Stimulated activated CD4-positive, alpha-beta T cell treated with anti-CD3 and anti-CD28 coated beads, Interleukin-1b, Interleukin-23, amount 100 ng/mL, for 1 hour (primary cell): ENCODE measurements around the gene TNFSF9.

ENCODE experiments used
- DNase-seq, 2 donors: peaks; one replicate each; pipeline ENCODE4 v3.0.0-alpha.2; 2020; ENCODE audit warnings: low read depth in 2 of 2

Gene TNFSF9, protein sequence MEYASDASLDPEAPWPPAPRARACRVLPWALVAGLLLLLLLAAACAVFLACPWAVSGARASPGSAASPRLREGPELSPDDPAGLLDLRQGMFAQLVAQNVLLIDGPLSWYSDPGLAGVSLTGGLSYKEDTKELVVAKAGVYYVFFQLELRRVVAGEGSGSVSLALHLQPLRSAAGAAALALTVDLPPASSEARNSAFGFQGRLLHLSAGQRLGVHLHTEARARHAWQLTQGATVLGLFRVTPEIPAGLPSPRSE

DNA sequence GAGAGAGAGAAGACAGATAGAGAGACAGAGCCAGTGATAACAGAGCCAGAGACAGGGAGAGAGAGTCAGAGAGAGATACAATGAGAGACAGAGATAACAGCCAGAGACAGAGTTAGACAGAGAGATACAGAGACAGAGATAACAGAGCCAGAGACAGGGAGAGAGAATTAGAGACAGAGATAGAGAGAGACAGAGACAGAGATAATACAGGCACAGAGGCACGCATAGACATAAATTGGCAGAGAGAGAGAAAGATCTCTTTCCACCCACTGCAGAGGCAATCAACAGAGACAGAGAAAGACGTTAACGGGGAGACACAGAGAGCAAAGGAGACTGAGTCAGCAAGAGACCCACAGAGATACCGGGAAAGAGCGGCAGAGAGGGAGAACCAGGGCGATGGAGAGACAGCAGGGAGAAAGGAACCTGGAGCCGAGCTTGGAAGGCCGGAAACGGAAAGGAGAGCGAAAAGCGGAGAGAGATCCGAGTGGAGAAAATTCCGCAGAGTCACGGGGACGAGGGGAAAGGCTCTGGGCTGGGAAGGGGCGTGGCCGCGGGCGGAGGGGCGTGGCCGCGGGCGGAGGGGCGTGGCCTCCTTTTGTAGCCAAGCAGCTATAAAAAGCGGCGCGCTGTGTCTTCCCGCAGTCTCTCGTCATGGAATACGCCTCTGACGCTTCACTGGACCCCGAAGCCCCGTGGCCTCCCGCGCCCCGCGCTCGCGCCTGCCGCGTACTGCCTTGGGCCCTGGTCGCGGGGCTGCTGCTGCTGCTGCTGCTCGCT lies at the start of gene TNFSF9:
TSS of gene TNFSF9 (plus strand) at position 641 of the 777 bp plus-strand sequence. CDS start at position 652, 11 bp downstream.
- peak; percentile 51 to 81 for DNase-seq

DNA sequence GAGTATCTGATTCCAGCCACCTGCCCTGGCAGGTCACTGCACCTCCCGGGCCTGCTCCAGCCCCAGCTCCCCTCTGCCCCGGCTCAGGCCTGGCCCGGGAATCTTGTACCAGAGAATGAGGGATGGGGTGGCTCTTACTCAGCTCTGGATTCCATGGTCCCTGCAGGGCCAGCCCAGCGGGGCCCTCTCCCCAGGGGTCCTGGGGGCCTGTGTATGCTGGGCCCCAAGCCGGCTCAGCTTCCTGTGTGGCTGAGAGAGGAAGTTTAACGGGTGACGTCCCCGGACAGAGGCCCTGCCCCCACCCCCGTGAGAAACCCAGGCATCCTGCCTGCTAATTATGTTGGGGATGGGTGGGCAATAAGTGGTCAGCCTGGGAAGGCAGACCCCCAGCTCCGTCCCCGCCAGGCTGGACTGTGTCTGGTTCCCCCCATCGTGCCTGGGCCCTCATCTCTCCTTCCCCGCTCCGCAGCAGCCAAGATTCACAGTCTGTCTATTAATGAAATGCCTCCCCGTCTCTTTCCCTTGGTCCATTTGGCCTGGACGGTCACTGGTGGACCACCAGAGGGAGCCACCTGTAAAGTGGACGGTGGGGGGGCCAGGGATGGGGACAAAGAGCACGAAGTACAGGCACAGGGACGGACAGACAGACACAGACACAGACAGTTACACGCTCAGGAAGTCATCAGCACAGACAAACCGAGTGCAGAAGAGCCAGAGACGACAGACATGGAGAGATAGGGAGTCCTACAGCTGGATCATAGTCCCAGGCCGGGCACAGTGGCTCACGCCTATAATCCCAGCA lies 49.1 kb upstream of the TNFSF9 start, which contains the start of gene DENND1C:
TSS of gene DENND1C (minus strand) at position 247 of the 802 bp plus-strand sequence. CDS start at position 155, 92 bp downstream.
- peak in 1 of 2 donors; percentile 43 for DNase-seq

- no peak for DNase-seq
Observed at GRCh38 chr19:6482343-6482686, 48.5 kb upstream of the TNFSF9 start.

DNA sequence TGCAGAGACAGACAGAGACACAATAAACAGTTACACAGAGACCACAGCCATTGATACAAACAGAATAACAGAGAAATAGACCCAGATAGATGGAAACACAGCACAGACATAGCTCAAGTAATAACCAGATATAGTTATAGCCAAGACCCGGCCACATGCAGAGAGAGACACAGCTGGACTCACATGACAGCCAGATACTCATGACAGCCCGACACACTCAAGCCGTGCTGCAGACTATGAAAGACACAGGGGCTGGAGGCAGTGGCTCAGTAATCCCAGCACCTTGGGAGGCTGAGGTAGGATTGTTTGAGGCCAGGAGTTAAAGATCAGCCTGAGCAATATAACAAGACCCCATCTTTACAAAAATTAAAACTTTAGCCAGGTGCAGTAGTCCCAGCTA lies 47.6 kb upstream of the TNFSF9 start:
- DNase-seq, result no peak

- DNase-seq, result no peak
Observed at GRCh38 chr19:6484230-6484629, 46.6 kb upstream of the TNFSF9 start.

- DNase-seq, result no peak
Observed at GRCh38 chr19:6484831-6485230, 46.0 kb upstream of the TNFSF9 start.

GRCh38 chr19:6489278-6490061 lies 41.4 kb upstream of the TNFSF9 start:
- DNase-seq, result no peak

GRCh38 chr19:6490134-6490533 lies 40.7 kb upstream of the TNFSF9 start:
- DNase-seq, result no peak

DNA sequence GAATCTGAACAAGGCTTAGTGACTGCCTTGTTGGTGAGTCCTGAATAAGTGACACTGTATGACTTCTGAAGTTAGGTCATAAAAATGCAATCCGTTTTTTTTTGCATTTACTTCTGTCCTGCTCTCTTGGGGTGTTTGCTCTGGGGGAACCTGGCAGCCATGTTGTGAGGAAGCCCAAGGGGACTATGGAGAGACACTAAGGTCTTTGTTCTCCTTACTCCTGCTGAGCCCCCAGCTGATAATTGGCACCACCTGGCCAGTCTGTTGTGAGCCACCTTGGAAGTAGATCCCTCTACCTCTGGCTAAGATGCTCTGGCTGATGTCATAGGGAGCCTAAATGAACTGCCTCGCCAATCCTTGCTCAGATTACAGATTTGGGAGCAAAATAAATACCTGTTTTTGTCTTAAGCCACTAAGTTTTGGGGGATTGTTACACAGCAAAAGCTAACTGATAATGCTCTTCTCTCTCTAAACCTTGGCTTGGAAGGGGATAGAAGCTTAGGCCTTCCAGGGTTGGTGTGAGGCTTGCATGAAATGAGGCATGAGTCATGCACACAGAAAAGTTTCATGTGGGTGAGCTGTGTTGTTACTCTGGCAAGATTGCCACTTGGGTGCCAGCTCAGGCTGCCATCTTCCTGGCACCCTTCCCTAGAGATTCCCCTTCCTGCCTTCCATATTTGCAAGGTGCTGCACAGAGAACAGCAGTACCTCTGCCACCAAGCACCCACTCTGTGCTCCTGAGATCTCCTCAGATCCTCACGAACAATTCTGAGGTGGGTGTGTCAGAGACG lies 38.8 kb upstream of the TNFSF9 start:
- no peak for DNase-seq

GRCh38 chr19:6494438-6495036 lies 36.3 kb upstream of the TNFSF9 start:
- no peak for DNase-seq

DNA sequence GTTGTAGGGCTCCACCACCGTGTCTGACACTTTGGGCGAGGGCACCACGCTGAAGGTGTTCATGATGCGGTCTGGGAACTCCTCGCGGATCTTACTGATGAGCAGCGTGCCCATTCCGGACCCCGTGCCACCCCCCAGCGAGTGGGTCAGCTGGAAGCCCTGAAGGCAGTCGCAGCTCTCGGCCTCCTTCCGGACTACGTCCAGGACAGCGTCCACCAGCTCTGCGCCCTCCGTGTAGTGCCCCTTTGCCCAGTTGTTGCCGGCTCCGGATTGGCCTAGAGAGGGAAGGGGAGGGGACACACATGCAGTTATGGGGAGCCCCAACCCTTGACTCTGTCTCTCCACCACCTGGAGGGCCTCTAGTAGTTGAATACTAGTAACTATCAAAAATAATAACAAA lies 34.9 kb upstream of the TNFSF9 start:
- DNase-seq, result no peak

DNA sequence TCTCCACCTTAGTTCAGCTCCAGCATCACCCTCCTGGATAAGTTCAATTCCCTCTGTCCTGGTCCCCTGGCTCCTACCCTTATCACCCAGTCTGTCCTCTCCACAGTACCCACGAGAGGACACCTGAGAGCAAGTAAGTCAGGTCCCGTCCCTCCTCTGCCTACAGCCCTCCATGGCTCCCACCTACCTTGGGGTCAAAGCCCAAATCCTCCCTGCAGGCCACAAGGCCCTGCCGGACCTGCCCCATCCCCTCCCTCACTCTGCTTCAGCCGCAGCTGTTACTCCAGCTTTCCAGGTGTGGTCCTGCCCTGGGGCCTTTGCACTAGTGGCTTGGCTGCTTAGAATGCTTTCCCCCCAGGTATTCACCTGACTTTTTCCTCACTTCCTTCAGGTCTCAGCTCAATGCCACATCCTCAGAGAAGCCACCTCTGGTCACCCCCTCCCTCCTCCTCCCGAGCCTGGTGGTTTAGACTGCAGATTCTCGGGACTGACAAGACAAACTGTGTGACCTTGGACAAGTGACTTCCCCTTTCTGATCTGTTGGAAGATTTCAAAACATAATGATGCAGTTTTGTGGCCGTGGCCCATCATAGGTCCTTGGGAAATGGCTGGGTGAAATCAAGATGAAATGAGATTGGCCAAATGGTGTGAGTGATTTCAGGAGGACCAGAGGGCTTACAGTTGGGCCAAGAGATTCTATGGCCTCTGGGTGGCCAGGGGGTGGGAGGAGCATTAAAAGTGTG lies 32.4 kb upstream of the TNFSF9 start:
- no peak for DNase-seq

DNA sequence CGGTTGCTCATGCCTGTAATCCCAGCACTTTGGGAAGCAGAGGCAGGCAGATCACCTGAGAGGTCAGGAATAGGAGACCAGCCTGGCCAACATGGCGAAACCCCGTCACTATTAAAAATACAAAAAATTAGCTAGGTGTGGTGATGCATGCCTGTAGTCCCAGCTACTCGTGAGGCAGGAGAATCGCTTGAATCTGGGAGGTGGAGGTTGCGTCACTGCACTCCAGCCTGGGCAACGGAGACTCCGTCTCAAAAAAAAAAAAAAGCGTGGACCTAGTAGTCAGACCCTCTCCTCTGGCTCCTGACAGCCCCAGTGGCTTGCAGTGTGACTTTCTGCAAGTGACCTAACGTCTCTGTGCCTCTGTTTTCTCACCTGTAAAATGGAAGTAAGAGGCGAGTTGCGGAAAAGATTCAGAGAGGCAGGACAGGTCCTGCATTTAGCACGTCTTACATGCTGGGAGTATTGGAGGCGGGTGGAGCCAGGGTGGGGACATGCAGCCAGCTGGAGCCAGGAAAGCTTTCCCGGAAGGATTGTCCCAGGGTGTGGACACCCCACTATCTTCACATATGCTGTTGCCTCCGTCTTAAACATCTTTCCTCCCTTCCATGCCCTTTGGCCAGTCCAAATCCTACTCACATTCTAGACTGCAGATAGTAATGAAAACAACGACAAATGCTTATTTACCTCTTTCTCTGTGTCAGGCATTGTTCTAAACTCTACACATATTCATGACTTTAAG lies 31.6 kb upstream of the TNFSF9 start:
- DNase-seq, result no peak

- DNase-seq, result no peak
Observed at GRCh38 chr19:6500837-6501739, 29.7 kb upstream of the TNFSF9 start.

- DNase-seq, result peak in 1 of 2 donors; percentile 15
Observed at GRCh38 chr19:6501740-6502648, 28.8 kb upstream of the TNFSF9 start, which contains the start of gene TUBB4A. Gene TUBB4A (minus strand): TSS chr19:6502309. CDS start chr19:6502212, 97 bp downstream.

DNA sequence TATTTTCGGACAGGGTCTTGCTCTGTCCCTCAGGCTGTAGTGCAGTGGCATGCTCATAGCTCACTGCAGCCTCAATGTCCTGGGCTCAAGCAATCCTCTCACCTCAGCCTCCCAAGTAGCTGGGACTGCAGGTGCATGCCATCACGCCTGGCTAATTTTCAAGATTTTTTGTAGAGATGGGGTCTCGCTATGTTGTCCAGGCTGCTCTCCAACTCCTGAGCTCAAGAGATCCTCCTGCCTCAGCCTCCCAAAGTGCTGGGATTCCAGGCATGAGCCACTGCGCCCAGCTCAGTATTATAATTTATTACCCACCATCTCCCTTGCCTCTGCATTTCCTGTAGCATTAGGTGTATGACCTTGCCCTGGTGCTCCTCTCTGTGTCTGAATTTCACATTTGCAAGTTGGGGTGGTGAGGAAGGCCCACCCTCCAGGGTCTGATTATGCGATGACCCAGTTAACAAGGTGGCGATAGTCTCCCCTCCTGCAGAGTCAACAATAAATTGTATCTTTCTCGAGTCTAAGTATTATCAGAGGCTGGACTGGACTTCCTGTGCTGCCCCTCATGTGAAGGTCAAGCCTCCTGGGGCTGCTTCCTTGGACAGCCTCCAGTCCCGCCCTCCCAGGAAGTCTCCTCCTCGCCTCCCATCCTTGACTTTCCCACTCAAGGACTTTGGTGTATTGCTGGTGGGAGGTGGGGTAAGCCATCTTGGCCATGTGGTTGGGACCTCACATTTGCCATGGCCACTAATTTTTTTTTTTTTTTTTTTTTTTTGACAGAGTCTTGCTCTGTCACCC lies 27.2 kb upstream of the TNFSF9 start:
- no peak for DNase-seq
